Measurements from ENCODE around the gene TMEM237. TPM values are rescaled to one million over a fixed set of nuclear protein-coding genes. Genes with fewer than 3 reads are reported as not detected.
A peak's percentile ranks its signal among the peaks of the same experiment; 100 is the strongest.

The TMEM237 gene
- total and polyA plus RNA-seq, 12 donors, result 8.7 to 25.0 (median 18.2) TPM

- peaks cover 0 to 22% (median 12%) of the 10 kb centered on the region in 9 donors for H3K4me1 ChIP-seq
- H3K9me3 ChIP-seq, result no peaks in the 10 kb centered on the region
- WGBS, 2 donors, result 0% methylated on average over 52 to 56 of the region's 56 CpGs
- peak overlapping the region; percentile 76 to 97 (median 88) for H3K4me3 ChIP-seq
- intact Hi-C loops (cut with DNase I), result loop anchor here in 1 of 10 donors (10.0 kb wide), 1 partner anchor 238 kb away; no protein-coding TSS in a partner anchor
- no peaks in the 10 kb centered on the region for H3K27me3 ChIP-seq
- H3K27ac ChIP-seq, result peak overlapping the region; percentile 76 to 96 (median 93)
- peak; percentile 91 to 97 (median 95) for ATAC-seq
- DNase-seq, result peak; percentile 76 to 84
- peaks cover 0 to 22% (median 0%) of the 10 kb centered on the region in 9 donors for H3K36me3 ChIP-seq
- TF ChIP-seq, protein P1, sequence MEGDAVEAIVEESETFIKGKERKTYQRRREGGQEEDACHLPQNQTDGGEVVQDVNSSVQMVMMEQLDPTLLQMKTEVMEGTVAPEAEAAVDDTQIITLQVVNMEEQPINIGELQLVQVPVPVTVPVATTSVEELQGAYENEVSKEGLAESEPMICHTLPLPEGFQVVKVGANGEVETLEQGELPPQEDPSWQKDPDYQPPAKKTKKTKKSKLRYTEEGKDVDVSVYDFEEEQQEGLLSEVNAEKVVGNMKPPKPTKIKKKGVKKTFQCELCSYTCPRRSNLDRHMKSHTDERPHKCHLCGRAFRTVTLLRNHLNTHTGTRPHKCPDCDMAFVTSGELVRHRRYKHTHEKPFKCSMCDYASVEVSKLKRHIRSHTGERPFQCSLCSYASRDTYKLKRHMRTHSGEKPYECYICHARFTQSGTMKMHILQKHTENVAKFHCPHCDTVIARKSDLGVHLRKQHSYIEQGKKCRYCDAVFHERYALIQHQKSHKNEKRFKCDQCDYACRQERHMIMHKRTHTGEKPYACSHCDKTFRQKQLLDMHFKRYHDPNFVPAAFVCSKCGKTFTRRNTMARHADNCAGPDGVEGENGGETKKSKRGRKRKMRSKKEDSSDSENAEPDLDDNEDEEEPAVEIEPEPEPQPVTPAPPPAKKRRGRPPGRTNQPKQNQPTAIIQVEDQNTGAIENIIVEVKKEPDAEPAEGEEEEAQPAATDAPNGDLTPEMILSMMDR (IDR thresholded peaks at IDR 0.05), result peak in 2 of 9 donors; percentile 32 to 46
Measured at GRCh38 chr2:201642579-201643215, 606 bp downstream of the TMEM237 start.

GRCh38 chr2:201642086-201642578 is 1.2 kb downstream of the TMEM237 start:
- intact Hi-C loops (cut with DNase I), result loop anchor here in 1 of 10 donors (10.0 kb wide), 1 partner anchor 237 kb away; no protein-coding TSS in a partner anchor
- H3K4me1 ChIP-seq, result peaks cover 0 to 22% (median 12%) of the 10 kb centered on the region in 9 donors
- 1% methylated on average over 16 of the region's 16 CpGs for WGBS, 2 donors
- TF ChIP-seq, protein P1 (IDR thresholded peaks at IDR 0.05), result no peak
- no peak for DNase-seq
- peak overlapping the region; percentile 76 to 96 (median 93) for H3K27ac ChIP-seq
- H3K27me3 ChIP-seq, result no peaks in the 10 kb centered on the region
- H3K36me3 ChIP-seq, result peaks cover 0 to 27% (median 0%) of the 10 kb centered on the region in 9 donors
- no peaks in the 10 kb centered on the region for H3K9me3 ChIP-seq
- ATAC-seq, result peak in 4 of 8 donors; percentile 6 to 54 (median 31)
- peak overlapping the region; percentile 76 to 97 (median 88) for H3K4me3 ChIP-seq

DNA sequence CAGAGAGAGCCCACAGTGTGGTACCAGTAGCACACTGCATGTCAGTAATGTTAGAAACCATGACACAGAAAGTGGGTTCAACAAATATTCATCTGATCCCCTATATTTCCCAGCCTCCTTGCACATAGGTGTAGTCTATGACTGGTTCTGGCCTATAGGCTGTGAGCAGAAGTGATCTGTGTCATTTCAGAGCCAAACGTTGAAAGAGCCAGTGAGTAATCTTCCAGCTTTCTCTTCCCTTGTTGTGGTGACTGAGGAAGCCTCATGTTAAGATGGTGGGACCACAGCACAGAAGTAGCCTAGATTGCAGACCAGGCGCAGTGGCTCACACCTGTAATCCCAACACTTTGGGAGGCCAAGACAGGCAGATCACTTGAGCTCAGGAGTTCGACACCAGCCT is 4.1 kb downstream of the TMEM237 start:
- Histone ChIP-seq H3K4me1 (peaks cover 0 to 18% (median 11%) of the 10 kb centered on the region in 9 donors), H3K9me3 (no peaks in the 10 kb centered on the region), H3K27me3 (no peaks in the 10 kb centered on the region), H3K27ac (no peak overlapping the region), H3K36me3 (peaks cover 0 to 56% (median 8%) of the 10 kb centered on the region in 9 donors), H3K4me3 (no peak overlapping the region)
- DNase-seq, result no peak
- no peak for ATAC-seq
- intact Hi-C loops (cut with DNase I), result no loop called here
- TF ChIP-seq, protein P1 (IDR thresholded peaks at IDR 0.05), result no peak
- WGBS, 2 donors, result 73 to 80% methylated on average over 3 of the region's 3 CpGs

- DNase-seq, result no peak
- H3K4me3 ChIP-seq, result no peak overlapping the region
- no peaks in the 10 kb centered on the region for H3K27me3 ChIP-seq
- peaks cover 0 to 9% (median 4%) of the 10 kb centered on the region in 9 donors for H3K4me1 ChIP-seq
- WGBS, 2 donors, result 77 to 84% methylated on average over 4 of the region's 4 CpGs
- ATAC-seq, result no peak
- H3K9me3 ChIP-seq, result no peaks in the 10 kb centered on the region
- intact Hi-C loops (cut with DNase I), result no loop called here
- H3K36me3 ChIP-seq, result peaks cover 0 to 65% (median 8%) of the 10 kb centered on the region in 9 donors
- TF ChIP-seq, protein P1 (IDR thresholded peaks at IDR 0.05), result no peak
- H3K27ac ChIP-seq, result no peak overlapping the region
Measured at GRCh38 chr2:201638326-201638725, 5.0 kb downstream of the TMEM237 start.
